NK-92 (cell line): Measurements from ENCODE around the gene ADGRA1.
"Not testable (repeated sequence)": the region's sequence is repeated elsewhere in the genome, so short reads cannot be mapped to it uniquely, and the experiment has no call there.

ENCODE experiments used
- DNase-seq: peaks from one replicate; lab custom pipeline; 2025; ENCODE audit not compliant: unreplicated experiment; lab: John Stamatoyannopoulos, UW

Gene ADGRA1

GRCh38 chr10:133087679-133088178, at the start of gene ADGRA1:
ADGRA1 (plus strand) TSS chr10:133087924; CDS start chr10:133088910, 986 bp downstream.
- DNase-seq = no peak

GRCh38 chr10:133038036-133038823, 49.5 kb upstream of the ADGRA1 start:
- no peak for DNase-seq

GRCh38 chr10:133039107-133039802, 48.5 kb upstream of the ADGRA1 start:
- no peak for DNase-seq

GRCh38 chr10:133039803-133040165, 47.9 kb upstream of the ADGRA1 start:
- no peak for DNase-seq

- DNase-seq = no peak
These were observed 47.5 kb upstream of the ADGRA1 start for GRCh38 chr10:133040198-133040597.

GRCh38 chr10:133041101-133041500, 46.6 kb upstream of the ADGRA1 start:
- DNase-seq = no peak

GRCh38 chr10:133042061-133042460, 45.7 kb upstream of the ADGRA1 start:
- no peak for DNase-seq

GRCh38 chr10:133042816-133043215, 44.9 kb upstream of the ADGRA1 start:
- DNase-seq = no peak

GRCh38 chr10:133043541-133044225, 44.0 kb upstream of the ADGRA1 start:
- no peak for DNase-seq

- DNase-seq = no peak
These were observed 43.3 kb upstream of the ADGRA1 start for GRCh38 chr10:133044401-133044811.

GRCh38 chr10:133045556-133046389, 42.0 kb upstream of the ADGRA1 start:
- DNase-seq = no peak

GRCh38 chr10:133046390-133046765, 41.3 kb upstream of the ADGRA1 start:
- DNase-seq = no peak

GRCh38 chr10:133047526-133048123, 40.1 kb upstream of the ADGRA1 start:
- no peak for DNase-seq

GRCh38 chr10:133048266-133048665, 39.5 kb upstream of the ADGRA1 start:
- no peak for DNase-seq

GRCh38 chr10:133048926-133049325, 38.8 kb upstream of the ADGRA1 start:
- no peak for DNase-seq

GRCh38 chr10:133049639-133050038, 38.1 kb upstream of the ADGRA1 start:
- no peak for DNase-seq

- no peak for DNase-seq
These were observed 37.4 kb upstream of the ADGRA1 start for GRCh38 chr10:133050371-133050770.

- DNase-seq = no peak
These were observed 35.6 kb upstream of the ADGRA1 start for GRCh38 chr10:133052076-133052475.

GRCh38 chr10:133053527-133054133, 34.1 kb upstream of the ADGRA1 start:
- DNase-seq = not testable (repeated sequence)

GRCh38 chr10:133055470-133055869, 32.3 kb upstream of the ADGRA1 start:
- no peak for DNase-seq
